Epithelial cell of esophagus (primary cell): Measurements from ENCODE around the gene CFD.
"Not testable (repeated sequence)": the region's sequence is repeated elsewhere in the genome, so short reads cannot be mapped to it uniquely, and the experiment has no call there.

ENCODE experiments used
- DNase-seq: peaks from one replicate; pipeline ENCODE4 v3.0.0; 2010; ENCODE audit warnings: low read depth
- H3K4me3 ChIP-seq: 2 replicates; pipeline ENCODE4 v1.5.1; 2011; ENCODE audit warnings: mild to moderate bottlenecking, low read length, control low read depth
- TF ChIP-seq, protein P1 (sequence below): IDR thresholded peaks from 2 replicates; pipeline ENCODE4 v1.5.1; 2011; ENCODE audit warnings: low read depth, mild to moderate bottlenecking, low read length, control low read depth, inconsistent platforms; ENCODE audit not compliant: insufficient read depth; ENCODE audit errors: missing control alignments

Gene CFD

GRCh38 chr19:850979-851335, 8.5 kb upstream of the CFD start:
- TF ChIP-seq, protein P1, sequence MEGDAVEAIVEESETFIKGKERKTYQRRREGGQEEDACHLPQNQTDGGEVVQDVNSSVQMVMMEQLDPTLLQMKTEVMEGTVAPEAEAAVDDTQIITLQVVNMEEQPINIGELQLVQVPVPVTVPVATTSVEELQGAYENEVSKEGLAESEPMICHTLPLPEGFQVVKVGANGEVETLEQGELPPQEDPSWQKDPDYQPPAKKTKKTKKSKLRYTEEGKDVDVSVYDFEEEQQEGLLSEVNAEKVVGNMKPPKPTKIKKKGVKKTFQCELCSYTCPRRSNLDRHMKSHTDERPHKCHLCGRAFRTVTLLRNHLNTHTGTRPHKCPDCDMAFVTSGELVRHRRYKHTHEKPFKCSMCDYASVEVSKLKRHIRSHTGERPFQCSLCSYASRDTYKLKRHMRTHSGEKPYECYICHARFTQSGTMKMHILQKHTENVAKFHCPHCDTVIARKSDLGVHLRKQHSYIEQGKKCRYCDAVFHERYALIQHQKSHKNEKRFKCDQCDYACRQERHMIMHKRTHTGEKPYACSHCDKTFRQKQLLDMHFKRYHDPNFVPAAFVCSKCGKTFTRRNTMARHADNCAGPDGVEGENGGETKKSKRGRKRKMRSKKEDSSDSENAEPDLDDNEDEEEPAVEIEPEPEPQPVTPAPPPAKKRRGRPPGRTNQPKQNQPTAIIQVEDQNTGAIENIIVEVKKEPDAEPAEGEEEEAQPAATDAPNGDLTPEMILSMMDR = no peak
- no peak overlapping the region for H3K4me3 ChIP-seq
- DNase-seq = no peak

GRCh38 chr19:852136-853013, 7.1 kb upstream of the CFD start, which contains the start of gene ELANE:
Gene ELANE (plus strand): TSS chr19:852303. CDS start chr19:852329, 26 bp downstream.
- H3K4me3 ChIP-seq = no peak within 1 kb of the TSS
- no peak for DNase-seq
- TF ChIP-seq, protein P1 = no peak

DNA sequence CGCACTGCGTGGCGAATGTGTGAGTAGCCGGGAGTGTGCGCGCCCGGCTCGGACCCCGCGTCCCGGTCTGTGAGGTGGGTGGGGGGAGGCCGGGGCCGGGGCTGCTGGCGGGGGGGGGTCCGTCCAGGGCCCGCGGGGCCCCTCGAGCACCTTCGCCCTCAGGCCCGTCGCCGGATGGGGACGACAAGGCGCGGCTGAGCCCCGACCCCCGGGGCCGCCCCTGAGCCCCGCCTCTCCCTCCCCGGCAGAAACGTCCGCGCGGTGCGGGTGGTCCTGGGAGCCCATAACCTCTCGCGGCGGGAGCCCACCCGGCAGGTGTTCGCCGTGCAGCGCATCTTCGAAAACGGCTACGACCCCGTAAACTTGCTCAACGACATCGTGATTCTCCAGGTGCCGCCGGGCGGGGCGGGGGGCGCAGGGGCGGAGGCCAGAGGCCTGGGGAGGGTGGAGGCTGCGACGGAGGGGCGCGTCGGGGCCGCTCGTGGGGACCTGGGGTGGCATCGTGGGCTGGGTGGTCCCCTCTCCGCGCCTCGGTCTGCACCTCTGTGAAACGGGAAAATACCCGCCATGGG, 6.4 kb upstream of the CFD start:
- DNase-seq = no peak
- TF ChIP-seq, protein P1 = no peak
- H3K4me3 ChIP-seq = no peak overlapping the region

DNA sequence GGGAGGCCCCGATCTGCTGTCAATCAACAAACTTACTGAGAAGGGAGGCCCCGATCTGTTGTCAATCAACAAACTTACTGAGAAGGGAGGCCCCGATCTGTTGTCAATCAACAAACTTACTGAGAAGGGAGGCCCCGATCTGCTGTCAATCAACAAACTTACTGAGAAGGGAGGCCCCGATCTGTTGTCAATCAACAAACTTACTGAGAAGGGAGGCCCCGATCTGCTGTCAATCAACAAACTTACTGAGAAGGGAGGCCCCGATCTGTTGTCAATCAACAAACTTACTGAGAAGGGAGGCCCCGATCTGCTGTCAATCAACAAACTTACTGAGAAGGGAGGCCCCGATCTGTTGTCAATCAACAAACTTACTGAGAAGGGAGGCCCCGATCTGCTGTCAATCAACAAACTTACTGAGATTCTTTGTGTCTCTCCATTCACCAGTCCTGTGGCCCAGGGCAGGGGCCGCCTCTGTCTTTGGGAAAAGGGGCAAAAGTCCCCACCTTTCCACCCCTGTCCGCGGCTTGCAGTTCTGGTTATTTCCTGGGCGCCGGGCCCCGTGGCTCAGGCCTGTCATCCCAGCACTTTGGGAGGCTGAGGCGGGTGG, 5.7 kb upstream of the CFD start:
- H3K4me3 ChIP-seq, DNase-seq: not testable (repeated sequence)

- DNase-seq = no peak
- TF ChIP-seq, protein P1 = no peak
- no peak overlapping the region for H3K4me3 ChIP-seq
Measured at GRCh38 chr19:854549-854948, 4.9 kb upstream of the CFD start.

- TF ChIP-seq, protein P1 = no peak
- H3K4me3 ChIP-seq = no peak overlapping the region
- no peak for DNase-seq
Measured at GRCh38 chr19:855142-855541, 4.3 kb upstream of the CFD start.

GRCh38 chr19:855566-856120, 3.8 kb upstream of the CFD start:
- H3K4me3 ChIP-seq = no peak overlapping the region
- TF ChIP-seq, protein P1 = no peak
- DNase-seq = no peak
